Mesothelial cell of epicardium (in vitro differentiated cells): ENCODE results near the gene KIRREL1. TPM values are rescaled to one million over a fixed set of nuclear protein-coding genes. Genes with fewer than 3 reads are reported as not detected.

Experiments
- DNase-seq, 2 experiments: peaks; one replicate each; pipeline ENCODE4 v3.0.0; 2021; ENCODE audit warnings: low spot score in 2 of 2; ENCODE audit not compliant: unreplicated experiment in 2 of 2
- H3K27ac Mint-ChIP-seq: 2 replicates; pipeline ENCODE4 v1.8.0; 2021; ENCODE audit warnings: mixed read lengths
- H3K27me3 Mint-ChIP-seq: 2 replicates; pipeline ENCODE4 v1.8.0; 2021; ENCODE audit warnings: low read depth, mixed read lengths
- H3K36me3 Mint-ChIP-seq: 2 replicates; pipeline ENCODE4 v1.8.0; 2021; ENCODE audit warnings: mixed read lengths
- H3K4me1 Mint-ChIP-seq: 2 replicates; pipeline ENCODE4 v1.8.0; 2021; ENCODE audit warnings: mixed read lengths
- H3K4me3 Mint-ChIP-seq: 2 replicates; pipeline ENCODE4 v1.8.0; 2021; ENCODE audit warnings: mild to moderate bottlenecking, moderate library complexity, mixed read lengths
- H3K9me3 Mint-ChIP-seq: 2 replicates; pipeline ENCODE4 v1.8.0; 2021; ENCODE audit warnings: mixed read lengths
- CTCF ChIP-seq: fragments of 200-600 bp; sonication (generic); IDR thresholded peaks from one replicate; pipeline ENCODE4 v1.5.0; 2021; ENCODE audit warnings: antibody characterized with exemption; ENCODE audit not compliant: unreplicated experiment
- total RNA-seq: library from RNA; stranded (reverse); gene quantifications from 3 replicates; pipeline ENCODE4 v1.2.1, GENCODE V29; 2021

The KIRREL1 gene
- total RNA-seq, 1 donor from 2014 or later = 178 TPM

DNA sequence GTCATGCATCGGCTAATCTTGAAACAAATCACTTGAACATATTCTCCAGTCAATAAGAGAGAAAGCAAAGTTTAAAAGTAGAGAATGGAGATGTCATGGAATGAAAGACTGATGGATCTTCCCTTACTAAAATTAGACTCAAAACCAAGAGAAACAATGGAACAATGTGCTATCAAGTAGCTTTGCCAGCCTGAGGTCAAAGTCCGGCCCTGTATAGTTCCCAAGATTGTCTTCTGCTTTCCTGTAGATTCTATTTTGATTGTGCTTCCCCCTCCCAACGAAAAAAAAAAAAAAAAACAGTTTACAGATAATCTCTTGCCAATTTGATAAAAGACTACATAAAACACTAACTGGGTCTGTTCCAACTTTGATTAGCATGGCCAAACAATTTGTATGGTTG, 40.8 kb upstream of the KIRREL1 start:
- Mint-ChIP-seq H3K27me3 (peaks cover 62% of the 10 kb centered on the region), H3K36me3 (no peaks in the 10 kb centered on the region), H3K4me3 (no peak overlapping the region), H3K4me1 (no peaks in the 10 kb centered on the region), H3K27ac (no peak overlapping the region), H3K9me3 (no peaks in the 10 kb centered on the region)
- no peak for TF ChIP-seq CTCF
- DNase-seq = no peak

DNA sequence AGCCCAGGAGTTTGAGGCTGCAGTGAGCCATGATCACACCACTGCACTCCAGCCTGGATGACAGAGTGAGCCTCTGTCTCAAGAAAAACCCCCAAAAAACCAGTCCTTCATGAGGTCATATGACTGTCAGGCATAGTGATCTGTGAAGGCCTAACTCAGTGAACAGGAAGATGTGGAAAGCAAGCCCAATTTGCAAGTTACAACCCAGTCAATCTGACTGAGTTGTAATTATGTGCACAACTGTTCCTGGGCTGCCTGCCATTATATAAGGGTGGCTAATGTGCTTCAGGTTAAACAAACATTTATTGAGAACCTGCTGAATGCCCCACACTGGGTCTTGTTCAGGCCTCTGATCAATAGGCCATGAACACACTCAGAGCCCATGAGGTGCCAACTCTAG, 38.2 kb upstream of the KIRREL1 start:
- H3K36me3 Mint-ChIP-seq = no peaks in the 10 kb centered on the region

DNA sequence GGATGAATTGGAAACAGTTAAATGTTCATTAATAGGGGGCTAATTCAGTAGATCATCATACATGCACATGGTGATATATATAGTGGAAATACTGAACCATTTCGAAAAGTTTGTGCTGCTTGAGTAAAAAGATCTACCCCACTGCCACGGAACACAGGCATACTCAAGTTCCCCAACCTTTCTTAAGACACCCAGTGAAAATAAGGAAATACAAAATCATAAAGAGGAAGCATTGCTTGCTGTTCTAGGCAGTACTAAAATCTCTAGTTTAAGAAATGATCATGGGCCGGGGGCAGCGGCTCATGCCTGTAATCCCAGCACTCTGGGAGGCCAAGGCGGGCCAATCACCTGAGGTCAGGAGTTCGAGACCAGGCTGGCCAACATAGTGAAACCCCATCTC, 37.6 kb upstream of the KIRREL1 start:
- no peaks in the 10 kb centered on the region for H3K36me3 Mint-ChIP-seq
- DNase-seq = no peak
- no peak for TF ChIP-seq CTCF
- no peaks in the 10 kb centered on the region for H3K4me1 Mint-ChIP-seq
- H3K9me3 Mint-ChIP-seq = no peaks in the 10 kb centered on the region
- H3K4me3 Mint-ChIP-seq = no peak overlapping the region
- peaks cover 62% of the 10 kb centered on the region for H3K27me3 Mint-ChIP-seq
- no peak overlapping the region for H3K27ac Mint-ChIP-seq

More for the DNA sequence above, 38.2 kb upstream of the KIRREL1 start:
- H3K9me3 Mint-ChIP-seq = no peaks in the 10 kb centered on the region
- H3K4me1 Mint-ChIP-seq = no peaks in the 10 kb centered on the region
- DNase-seq = no peak
- H3K27me3 Mint-ChIP-seq = peaks cover 62% of the 10 kb centered on the region
- no peak for TF ChIP-seq CTCF
- H3K27ac Mint-ChIP-seq = no peak overlapping the region
- H3K4me3 Mint-ChIP-seq = no peak overlapping the region

GRCh38 chr1:157956732-157957131, 36.7 kb upstream of the KIRREL1 start:
- H3K36me3 Mint-ChIP-seq = no peaks in the 10 kb centered on the region
- peaks cover 63% of the 10 kb centered on the region for H3K27me3 Mint-ChIP-seq
- no peaks in the 10 kb centered on the region for H3K9me3 Mint-ChIP-seq
- no peak overlapping the region for H3K27ac Mint-ChIP-seq
- TF ChIP-seq CTCF = no peak
- no peak overlapping the region for H3K4me3 Mint-ChIP-seq
- H3K4me1 Mint-ChIP-seq = no peaks in the 10 kb centered on the region
- DNase-seq = no peak

GRCh38 chr1:157958263-157958662, 35.2 kb upstream of the KIRREL1 start:
- Mint-ChIP-seq H3K4me1 (peaks cover 6% of the 10 kb centered on the region), H3K27me3 (peaks cover 60% of the 10 kb centered on the region), H3K4me3 (no peak overlapping the region)

More at GRCh38 chr1:157958263-157958662, 35.2 kb upstream of the KIRREL1 start:
- no peak overlapping the region for H3K27ac Mint-ChIP-seq
- no peaks in the 10 kb centered on the region for H3K36me3 Mint-ChIP-seq
- TF ChIP-seq CTCF = no peak
- H3K9me3 Mint-ChIP-seq = no peaks in the 10 kb centered on the region
- no peak for DNase-seq
